GM23248 (cell line): Measurements from ENCODE around the gene CTIF.

Source experiments
- EZH2 ChIP-seq: fragments of 200-600 bp; sonication (generic); IDR thresholded peaks from 2 replicates; pipeline ENCODE4 v1.6.1; 2018; ENCODE audit warnings: antibody characterized with exemption, mild to moderate bottlenecking; ENCODE audit not compliant: insufficient read depth, poor library complexity, severe bottlenecking
- EZH2phosphoT487 ChIP-seq: fragments of 200-600 bp; sonication (generic); IDR thresholded peaks from 2 replicates; pipeline ENCODE4 v1.6.1; 2018; ENCODE audit warnings: antibody characterized with exemption, moderate library complexity, mild to moderate bottlenecking, low read depth; ENCODE audit not compliant: insufficient read depth

GRCh38 chr18:48867978-48868377 is 329.1 kb downstream of the CTIF start:
- TF ChIP-seq EZH2phosphoT487 (no peak), EZH2 (no peak)
